Adrenal gland (tissue), 12 donors: ENCODE results near the gene ZSWIM6. TPM values are rescaled to one million over a fixed set of nuclear protein-coding genes. Genes with fewer than 3 reads are reported as not detected.
"Not testable (repeated sequence)": the region's sequence is repeated elsewhere in the genome, so short reads cannot be mapped to it uniquely, and the experiment has no call there.

Experiments used
- DNase-seq, 7 donors: peaks; one replicate each; pipeline ENCODE4 v3.0.0-alpha.2; 2019 to 2020
- H3K27ac ChIP-seq, 5 donors: fragments of 200-600 bp; sonication (generic) in 4 of 5; 1 replicate in 3 of 5; 2 replicates in 2 of 5; pipeline versions ENCODE4 v1.5.1 to v1.8.0; 2016 to 2020; ENCODE audit warnings: mild to moderate bottlenecking in 1 of 5
- H3K27me3 ChIP-seq: fragments of 200-600 bp; 2 replicates; pipeline ENCODE4 v1.8.0; 2021
- H3K36me3 ChIP-seq, 2 donors: fragments of 200-600 bp; replicated peaks in 1 of 2; 1 replicate in 1 of 2; 2 replicates in 1 of 2; pipeline versions ENCODE4 v1.5.1 to v1.8.0; 2018 to 2022
- H3K4me1 ChIP-seq, 2 donors: fragments of 200-600 bp; replicated peaks in 1 of 2; 1 replicate in 1 of 2; 2 replicates in 1 of 2; pipeline versions ENCODE4 v1.5.1 to v1.8.0; 2018 to 2021
- H3K4me3 ChIP-seq, 4 donors: fragments of 200-600 bp; sonication (generic) in 3 of 4; one replicate each; pipeline ENCODE4 v1.5.1; 2016 to 2018
- H3K9me3 ChIP-seq, 3 donors: fragments of 200-600 bp; sonication (generic) in 1 of 3; replicated peaks in 1 of 3; 1 replicate in 2 of 3; 2 replicates in 1 of 3; pipeline versions ENCODE4 v1.5.1 to v1.8.0; 2016 to 2021
- POLR2A ChIP-seq, 2 donors: fragments of 450-650 bp; IDR thresholded peaks; one replicate each; pipeline ENCODE4 v1.6.1; 2017; ENCODE audit warnings: antibody characterized with exemption in 2 of 2, mild to moderate bottlenecking in 2 of 2, moderate library complexity in 1 of 2
- WGBS, 4 donors: extraction: QIAGEN DNeasy Blood & Tissue Kit in 2 of 4; methylation state at CpG; one replicate each; pipeline versions ENCODE4 v1.1.5 to v1.1.7; 2013 to 2017; 5-methylcytosine and 5-hydroxymethylcytosine counted together
- intact Hi-C, 2 donors: fragments of 100-400 bp; cut with DNase I; formaldehyde crosslinking; loops; one replicate each; pipeline versions ENCODE4 v1.14.1 to v1.15.0; 2022 to 2023
- polyA plus RNA-seq, 3 donors: library from polyadenylated mRNA; stranded (reverse); fragments of 200-250 nt in 2 of 3; fragments of 350-450 nt in 1 of 3; fragmentation: Illumina TruSeq in 1 of 3; extraction: RNeasy Lipid Tissue Mini Kit (QIAGEN cat#74804) in 1 of 3; gene quantifications; one replicate each; pipeline ENCODE4 v1.2.3, GENCODE V29; 2013 to 2014
- total RNA-seq, 9 donors: library from RNA; depleted of rRNA in 4 of 9; stranded (reverse); fragments of >200 nt in 4 of 9; fragments of 120-200 nt in 1 of 9; fragmentation: NEBNext Ultra II Directional in 1 of 9; extraction: Animal tissue kit (Norgen Biotek cat#: 25700) in 1 of 9; gene quantifications; one replicate each; pipeline versions ENCODE4 v1.1.0 to v1.2.4, GENCODE V29; 2013 to 2023
- TF ChIP-seq, protein P1 (sequence below), 6 experiments: fragments of 450-650 bp in 4 of 6; fragments of 200-600 bp in 2 of 6; sonication (generic) in 1 of 6; IDR thresholded peaks; 1 replicate in 5 of 6; 2 replicates in 1 of 6; pipeline versions ENCODE4 v1.5.1 to v1.8.0; 2016 to 2021; ENCODE audit warnings: antibody characterized with exemption in 6 of 6, mild to moderate bottlenecking in 2 of 6, moderate library complexity in 1 of 6
- donor health status: healthy with polysubstance abuse.
- donor health status: Bipolar disorder and iron deficiency.
- donor health status: DM: yes; HTN: yes; CAD: no.
- donor health status: DM: no; HTN: no; CAD: no.
- donor health status: DM: no; HTN: no; CAD: no.
- donor health status: DM: yes; HTN: yes; CAD: no.

The ZSWIM6 gene
- total and polyA plus RNA-seq, 12 donors = 5.5 to 14.6 (median 8.3) TPM

DNA sequence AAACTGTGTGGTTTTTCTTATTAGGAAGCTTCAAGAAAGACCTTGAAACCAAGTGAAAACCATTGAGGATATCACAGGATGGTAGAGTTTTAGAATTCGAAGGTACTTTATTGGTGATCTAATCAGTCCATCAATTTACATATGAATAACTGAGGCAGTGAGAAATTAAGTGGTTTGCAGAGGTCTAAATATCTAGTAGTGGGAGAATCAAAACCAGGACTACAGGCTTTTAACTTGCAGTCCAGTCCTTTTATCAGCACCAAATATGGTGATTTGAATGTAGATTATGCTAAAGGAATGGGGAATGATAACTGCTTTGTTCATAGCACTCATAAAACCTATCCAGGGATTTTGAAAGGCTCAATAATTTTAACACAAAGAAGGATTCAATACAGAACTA lies 85.8 kb downstream of the ZSWIM6 start:
- WGBS, 4 donors = 71 to 85% (median 80%) methylated on average over 1 of the region's 1 CpG
- H3K4me1 ChIP-seq = peaks cover 0 to 19% of the 10 kb centered on the region in 2 donors
- H3K4me3 ChIP-seq = no peak overlapping the region
- no peaks in the 10 kb centered on the region for H3K9me3 ChIP-seq
- no peaks in the 10 kb centered on the region for H3K36me3 ChIP-seq
- DNase-seq = no peak
- intact Hi-C loops = no loop called here
- H3K27ac ChIP-seq = no peak overlapping the region
- no peaks in the 10 kb centered on the region for H3K27me3 ChIP-seq
- no peak for TF ChIP-seq POLR2A (IDR thresholded peaks at IDR 0.05)
- TF ChIP-seq, protein P1, sequence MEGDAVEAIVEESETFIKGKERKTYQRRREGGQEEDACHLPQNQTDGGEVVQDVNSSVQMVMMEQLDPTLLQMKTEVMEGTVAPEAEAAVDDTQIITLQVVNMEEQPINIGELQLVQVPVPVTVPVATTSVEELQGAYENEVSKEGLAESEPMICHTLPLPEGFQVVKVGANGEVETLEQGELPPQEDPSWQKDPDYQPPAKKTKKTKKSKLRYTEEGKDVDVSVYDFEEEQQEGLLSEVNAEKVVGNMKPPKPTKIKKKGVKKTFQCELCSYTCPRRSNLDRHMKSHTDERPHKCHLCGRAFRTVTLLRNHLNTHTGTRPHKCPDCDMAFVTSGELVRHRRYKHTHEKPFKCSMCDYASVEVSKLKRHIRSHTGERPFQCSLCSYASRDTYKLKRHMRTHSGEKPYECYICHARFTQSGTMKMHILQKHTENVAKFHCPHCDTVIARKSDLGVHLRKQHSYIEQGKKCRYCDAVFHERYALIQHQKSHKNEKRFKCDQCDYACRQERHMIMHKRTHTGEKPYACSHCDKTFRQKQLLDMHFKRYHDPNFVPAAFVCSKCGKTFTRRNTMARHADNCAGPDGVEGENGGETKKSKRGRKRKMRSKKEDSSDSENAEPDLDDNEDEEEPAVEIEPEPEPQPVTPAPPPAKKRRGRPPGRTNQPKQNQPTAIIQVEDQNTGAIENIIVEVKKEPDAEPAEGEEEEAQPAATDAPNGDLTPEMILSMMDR (IDR thresholded peaks at IDR 0.05) = no peak

DNA sequence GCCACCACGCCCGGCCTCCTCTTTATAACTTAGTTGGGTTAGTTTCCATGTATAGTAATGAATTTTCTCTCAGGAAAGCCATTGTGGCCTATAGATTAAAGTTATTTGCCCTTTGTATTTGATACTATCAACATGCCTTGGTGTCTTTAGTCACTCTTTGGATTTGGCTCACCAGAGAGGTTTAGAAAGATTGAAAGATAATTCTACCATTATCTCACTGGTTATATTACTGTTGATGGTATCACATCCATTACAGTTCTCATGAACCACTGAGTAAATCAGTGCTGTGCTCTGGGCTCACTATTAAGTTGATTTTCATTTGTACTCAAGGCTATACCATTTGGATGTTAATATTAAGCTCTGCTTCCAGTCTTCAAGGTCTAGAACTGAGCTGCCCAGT lies 87.0 kb downstream of the ZSWIM6 start:
- no peak for TF ChIP-seq POLR2A (IDR thresholded peaks at IDR 0.05)
- TF ChIP-seq, protein P1 (IDR thresholded peaks at IDR 0.05) = no peak
- 91 to 98% (median 96%) methylated on average over 2 of the region's 2 CpGs for WGBS, 4 donors
- peaks cover 6 to 31% of the 10 kb centered on the region in 2 donors for H3K4me1 ChIP-seq

DNA sequence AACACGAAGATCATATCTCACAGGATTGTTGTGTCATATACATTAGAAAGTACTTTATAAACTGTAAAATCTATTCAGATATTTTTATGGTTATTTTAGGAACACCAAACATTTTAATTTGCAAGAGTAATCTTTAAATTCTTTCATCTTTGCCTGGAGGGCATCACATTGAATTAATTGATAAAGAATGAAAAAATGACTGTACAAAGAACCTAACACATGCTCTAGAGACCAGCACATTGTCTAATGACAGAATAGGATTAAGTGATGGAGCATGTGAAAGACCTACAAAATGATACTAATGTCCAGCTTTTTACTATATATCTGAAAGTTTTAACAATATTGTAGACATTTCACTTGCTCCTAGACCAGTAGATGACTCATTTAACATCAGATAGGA lies 88.0 kb downstream of the ZSWIM6 start:
- Histone ChIP-seq H3K9me3 (no peaks in the 10 kb centered on the region), H3K36me3 (no peaks in the 10 kb centered on the region), H3K4me3 (no peak overlapping the region), H3K4me1 (peaks cover 14 to 30% of the 10 kb centered on the region in 2 donors), H3K27me3 (no peaks in the 10 kb centered on the region), H3K27ac (no peak overlapping the region)
- TF ChIP-seq, protein P1 (IDR thresholded peaks at IDR 0.05) = no peak
- no peak for TF ChIP-seq POLR2A (IDR thresholded peaks at IDR 0.05)
- 88 to 92% (median 90%) methylated on average over 1 of the region's 1 CpG for WGBS, 4 donors
- intact Hi-C loops = no loop called here
- no peak for DNase-seq

More for the DNA sequence above, 87.0 kb downstream of the ZSWIM6 start:
- H3K27me3 ChIP-seq = no peaks in the 10 kb centered on the region
- no peaks in the 10 kb centered on the region for H3K9me3 ChIP-seq
- H3K27ac ChIP-seq = no peak overlapping the region
- no peak overlapping the region for H3K4me3 ChIP-seq
- H3K36me3 ChIP-seq = no peaks in the 10 kb centered on the region
- intact Hi-C loops = no loop called here
- no peak for DNase-seq

DNA sequence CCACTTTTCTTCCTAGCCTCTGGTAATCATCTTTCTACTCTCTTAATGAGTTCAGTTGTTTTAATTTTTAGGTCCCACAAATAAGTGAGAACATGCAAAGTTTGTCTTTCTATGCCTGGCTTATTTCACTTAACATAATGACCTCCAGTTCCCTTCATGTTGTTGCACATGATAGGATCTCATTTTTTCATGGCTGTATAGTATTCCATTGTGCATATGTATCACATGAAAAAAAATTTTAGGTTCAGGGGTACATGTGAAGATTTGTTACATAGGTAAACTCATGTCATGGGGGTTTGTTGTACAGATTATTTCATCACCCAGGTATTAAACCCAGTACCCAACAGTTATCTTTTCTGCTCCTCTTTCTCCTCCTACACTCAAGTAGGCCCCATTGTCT lies 89.2 kb downstream of the ZSWIM6 start:
- H3K4me1 ChIP-seq = peaks cover 14 to 31% of the 10 kb centered on the region in 2 donors
- H3K27ac ChIP-seq, H3K4me3 ChIP-seq, H3K27me3 ChIP-seq, intact Hi-C loops, H3K9me3 ChIP-seq, DNase-seq, H3K36me3 ChIP-seq: not testable (repeated sequence)

DNA sequence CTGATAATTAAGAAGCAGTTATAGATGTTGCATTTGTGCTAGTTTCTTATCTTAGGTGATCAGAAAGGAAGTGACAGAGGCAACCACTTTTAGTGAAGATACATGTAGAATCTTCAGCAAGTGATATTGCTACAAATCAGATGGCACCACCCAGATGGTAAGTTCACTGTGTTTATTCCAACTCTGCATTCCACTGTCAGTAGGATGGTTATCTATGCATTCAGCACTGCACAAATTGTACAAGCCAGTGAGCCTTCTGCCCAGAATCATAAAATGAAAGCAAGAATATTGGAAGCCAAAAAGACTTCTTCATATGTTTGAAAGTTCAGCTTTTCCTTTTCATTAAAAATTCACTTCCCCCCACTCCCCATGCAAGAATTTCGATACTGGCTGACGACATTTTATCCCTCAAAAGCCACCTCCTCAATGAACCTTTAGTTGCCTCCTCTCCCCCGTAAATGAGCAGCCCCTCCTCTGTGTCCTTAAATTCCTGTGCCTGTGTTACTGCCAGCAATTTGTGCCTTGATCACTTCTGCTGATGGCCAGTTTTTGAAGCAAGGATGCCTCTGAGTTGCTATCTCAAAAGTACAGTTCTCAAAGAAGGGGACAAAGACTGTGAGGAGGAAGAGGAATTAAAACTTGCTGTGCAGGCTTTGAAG lies 91.6 kb downstream of the ZSWIM6 start:
- WGBS, 4 donors = 15 to 36% (median 32%) methylated on average over 3 of the region's 3 CpGs
- peak overlapping the region in 1 of 4 donors; percentile 5 for H3K4me3 ChIP-seq

More for the DNA sequence above, 91.6 kb downstream of the ZSWIM6 start:
- peak in 1 of 7 donors; percentile 21 for DNase-seq
- TF ChIP-seq POLR2A (IDR thresholded peaks at IDR 0.05) = no peak
- TF ChIP-seq, protein P1 (IDR thresholded peaks at IDR 0.05) = no peak
- Histone ChIP-seq H3K27me3 (no peaks in the 10 kb centered on the region), H3K36me3 (no peaks in the 10 kb centered on the region), H3K9me3 (no peaks in the 10 kb centered on the region), H3K4me1 (peaks cover 14 to 24% of the 10 kb centered on the region in 2 donors), H3K27ac (peak overlapping the region in 1 of 5 donors; percentile 2)
- intact Hi-C loops = no loop called here
